GM18858 (cell line): ENCODE data around the gene RNF19B.
"Not testable (repeated sequence)": the region's sequence is repeated elsewhere in the genome, so short reads cannot be mapped to it uniquely, and the experiment has no call there.

Experiments used
- ATAC-seq: cut with Tn5 transposase; IDR thresholded peaks from one replicate; pipeline ENCODE4 v1.9.1; 2021; ENCODE audit not compliant: unreplicated experiment

RNF19B gene

DNA sequence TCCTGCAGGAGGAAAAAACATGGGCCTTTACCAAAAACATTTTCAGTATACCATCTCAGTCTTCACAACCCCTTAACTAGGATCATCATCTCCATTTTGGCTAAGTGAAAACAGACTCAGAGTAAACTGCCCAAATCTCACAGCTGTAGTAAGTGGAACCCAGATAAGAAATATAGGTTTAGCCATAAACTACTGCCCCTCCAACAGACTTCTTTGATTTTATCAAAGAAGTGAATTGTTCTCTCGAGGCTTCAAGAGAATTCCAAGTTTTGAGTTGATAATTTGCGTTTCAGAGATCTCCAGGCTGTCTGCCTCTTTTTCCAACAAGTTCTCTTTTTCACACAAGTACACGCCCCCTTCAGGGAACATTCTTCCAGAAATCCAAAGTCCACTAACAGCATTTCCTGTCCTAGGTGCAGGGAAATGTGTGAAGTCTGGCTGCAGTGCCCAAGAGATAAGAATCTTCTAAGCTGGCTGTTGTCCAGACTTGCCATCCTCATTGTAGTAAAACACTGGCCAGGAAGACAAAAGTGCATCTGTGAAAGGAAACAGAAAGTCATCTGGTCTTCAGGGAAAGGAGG lies 30.8 kb downstream of the RNF19B start:
- ATAC-seq, result no peak

DNA sequence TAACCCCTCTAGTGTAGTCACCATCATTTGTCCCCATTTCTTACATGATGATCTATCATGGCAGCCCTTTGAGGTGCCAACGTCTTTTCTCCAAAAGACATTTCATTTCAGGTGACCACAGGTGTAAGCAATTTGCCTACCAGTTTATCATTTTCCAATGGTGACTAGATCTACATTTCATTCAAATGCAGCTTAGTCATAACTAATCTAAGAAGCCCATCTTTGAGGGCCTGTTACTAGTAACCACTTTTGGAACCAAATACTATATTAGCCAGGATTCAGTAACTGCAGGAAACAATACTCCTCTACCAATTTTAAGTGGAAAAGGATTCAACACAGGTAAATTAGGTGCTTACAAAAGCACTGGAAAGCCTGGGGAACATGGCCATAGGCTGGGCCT lies 32.8 kb downstream of the RNF19B start:
- ATAC-seq, result no peak

DNA sequence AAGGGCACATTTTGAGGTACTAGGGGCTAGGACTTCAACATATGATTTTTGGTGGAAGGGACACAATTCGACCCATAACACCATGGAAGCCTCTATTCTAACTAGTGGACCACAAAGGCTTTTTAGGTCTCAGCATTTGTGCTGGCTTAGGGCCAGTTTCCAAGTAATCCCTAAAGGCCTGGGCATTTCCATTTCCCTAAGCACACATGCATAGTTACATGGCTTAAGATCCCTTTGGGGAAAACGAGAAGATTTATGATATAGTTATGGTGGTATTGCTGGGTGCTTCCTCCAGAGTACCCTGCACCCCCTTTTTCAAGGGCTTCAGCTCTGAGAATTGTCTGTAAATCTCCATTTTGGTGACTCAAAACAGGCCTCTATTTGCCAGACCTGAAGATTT lies 35.2 kb downstream of the RNF19B start:
- no peak for ATAC-seq

DNA sequence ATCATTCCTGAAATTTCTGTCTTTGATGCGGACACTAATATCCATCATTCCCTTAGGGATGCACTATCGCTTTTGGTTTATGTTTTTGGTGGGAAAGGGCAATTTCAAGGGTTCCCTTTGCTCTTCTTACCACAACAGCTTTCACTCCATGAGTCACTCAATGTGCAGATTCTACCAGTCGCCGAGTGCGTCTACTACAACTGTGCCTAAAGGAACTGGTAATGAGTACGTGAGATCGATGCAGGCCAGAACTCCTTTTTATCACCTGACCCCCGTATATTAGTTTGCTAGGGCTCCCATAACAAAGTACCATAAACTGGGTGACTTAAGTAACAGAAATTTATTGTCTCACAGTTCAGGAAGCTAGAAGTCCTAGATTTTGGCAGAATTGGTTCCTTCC lies 35.9 kb downstream of the RNF19B start:
- no peak for ATAC-seq

DNA sequence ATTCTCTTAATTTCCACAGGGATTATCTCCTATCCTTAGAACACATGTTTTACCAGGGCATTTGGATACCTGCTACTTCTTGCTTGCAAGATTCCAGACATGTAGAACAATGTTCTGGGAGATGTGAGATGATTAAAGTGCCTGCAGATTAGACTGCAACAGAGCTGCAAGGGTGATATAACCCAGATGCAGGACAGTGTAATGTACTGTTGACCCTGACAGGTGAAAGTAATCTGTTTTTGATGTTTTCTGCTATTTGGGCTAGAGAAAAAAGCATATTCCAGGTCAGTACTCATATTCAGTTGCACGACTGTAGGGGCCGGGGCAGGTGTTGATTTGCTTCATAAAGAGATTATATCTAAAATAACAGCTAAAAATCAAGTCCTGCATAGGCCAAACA lies 36.3 kb downstream of the RNF19B start:
- ATAC-seq, result no peak

DNA sequence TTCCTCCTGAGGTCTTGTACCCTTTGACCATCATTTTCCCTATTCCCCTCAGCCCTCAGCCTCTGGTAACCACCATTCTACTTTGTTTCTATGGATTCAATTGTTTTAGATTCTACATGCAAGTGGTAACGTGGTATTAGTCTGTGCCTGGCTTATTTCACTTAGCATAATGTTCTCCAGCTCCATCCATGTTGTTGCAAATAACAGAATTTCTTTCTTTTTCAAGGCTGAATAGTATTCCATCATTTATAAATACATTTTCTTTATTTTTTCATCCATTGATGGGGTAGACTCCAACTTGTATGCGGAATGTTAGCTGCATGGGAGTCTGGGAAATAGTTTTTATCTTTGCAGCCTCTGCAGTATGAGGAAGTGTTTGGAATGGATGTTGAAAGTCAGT lies 37.2 kb downstream of the RNF19B start:
- no peak for ATAC-seq

DNA sequence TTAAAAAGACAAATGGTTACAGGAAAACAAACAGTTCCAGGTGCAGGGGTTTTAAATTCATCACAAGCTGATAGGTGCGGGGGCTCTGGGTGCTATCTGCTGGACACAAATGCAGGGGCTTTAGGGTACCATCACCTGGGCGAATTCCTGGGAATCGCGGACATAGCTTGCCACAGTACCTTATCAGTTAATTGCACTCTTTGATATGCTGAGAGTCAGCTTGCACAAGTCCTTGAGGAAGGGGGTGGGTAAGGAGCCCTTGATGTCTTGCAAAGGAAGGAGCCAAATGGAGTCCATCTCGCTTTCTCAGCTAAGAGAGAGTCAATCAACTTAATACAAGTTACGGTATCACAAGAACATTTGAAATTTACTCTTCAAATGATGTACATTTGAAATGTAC lies 38.0 kb downstream of the RNF19B start:
- no peak for ATAC-seq

DNA sequence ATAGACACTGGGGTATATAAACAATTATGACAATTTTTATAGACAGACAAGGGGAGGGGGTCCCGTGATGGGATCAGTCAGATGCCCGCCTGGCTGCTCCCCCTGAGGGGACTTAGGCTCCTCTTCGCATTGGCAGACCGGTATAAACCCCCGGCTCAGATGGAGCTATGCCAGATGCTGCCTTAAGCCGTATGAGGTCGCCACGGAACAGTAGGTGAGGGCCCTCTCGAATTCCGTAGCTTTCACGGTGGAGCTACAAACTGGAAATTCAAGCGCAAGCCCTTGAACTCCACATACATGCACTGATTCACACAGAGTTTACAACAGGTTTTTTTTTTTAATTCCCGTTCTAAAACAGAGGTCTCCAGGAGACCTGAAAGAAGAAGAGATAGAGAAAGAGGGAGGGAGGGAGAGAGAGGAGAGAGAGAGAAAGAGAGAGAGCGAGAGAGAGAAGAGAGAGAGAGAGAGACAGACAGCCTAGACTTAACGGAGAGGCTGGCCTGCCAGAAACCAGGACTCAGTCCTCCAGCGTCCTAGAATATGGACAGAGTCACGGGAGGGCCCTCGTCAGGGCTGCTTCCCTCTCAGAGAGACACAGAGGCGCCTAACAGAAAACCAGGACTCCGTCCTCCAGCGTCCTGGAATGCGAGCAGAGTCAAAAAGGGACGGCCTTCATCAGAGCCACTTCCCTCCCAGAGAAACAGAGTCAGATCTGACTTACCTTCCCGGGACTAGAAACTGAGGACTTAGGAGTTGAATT lies 39.0 kb downstream of the RNF19B start:
- no peak for ATAC-seq

DNA sequence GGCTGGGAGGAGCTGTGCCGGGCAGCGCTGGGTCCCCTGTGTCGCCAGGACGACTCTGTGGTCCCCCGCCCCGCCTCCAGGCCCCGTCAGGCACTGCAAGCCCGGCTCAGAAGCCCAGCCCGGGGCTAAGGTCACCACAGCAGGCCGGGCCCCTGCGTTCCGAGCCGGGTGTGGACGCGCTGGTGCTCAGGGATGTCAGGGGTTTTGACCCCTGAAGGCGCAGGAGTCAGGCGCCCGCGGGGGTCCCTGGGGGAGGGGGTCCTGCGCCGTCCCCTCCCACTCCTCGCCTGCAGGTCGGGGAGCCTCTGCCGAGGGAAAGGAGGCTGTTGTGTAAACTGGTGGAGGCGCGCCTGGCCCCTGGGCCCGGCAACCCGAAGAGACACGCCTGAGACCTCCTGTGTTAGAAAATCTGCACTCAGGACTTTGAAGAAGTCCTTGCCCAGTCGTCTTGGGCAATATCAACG lies 39.7 kb downstream of the RNF19B start:
- no peak for ATAC-seq

DNA sequence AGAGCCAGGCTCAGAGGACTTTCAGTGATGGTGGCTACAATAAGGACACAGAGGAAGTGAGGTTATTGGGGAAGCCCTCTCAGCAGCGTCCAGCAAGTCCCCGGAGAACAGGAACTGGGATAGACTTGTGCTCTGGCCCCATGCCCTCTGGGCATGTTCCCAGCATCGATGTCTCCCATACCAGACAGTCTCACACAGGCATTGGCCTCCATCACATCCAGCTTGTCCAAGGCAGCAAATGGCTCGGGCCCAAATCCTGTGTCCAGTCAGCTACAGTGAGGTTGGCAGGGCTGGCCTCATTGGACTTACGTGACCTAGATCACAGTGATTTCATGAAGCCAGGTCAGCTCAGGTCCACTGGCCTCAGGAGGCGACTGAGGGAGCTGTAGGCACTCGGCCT lies 43.8 kb downstream of the RNF19B start:
- ATAC-seq, result no peak

DNA sequence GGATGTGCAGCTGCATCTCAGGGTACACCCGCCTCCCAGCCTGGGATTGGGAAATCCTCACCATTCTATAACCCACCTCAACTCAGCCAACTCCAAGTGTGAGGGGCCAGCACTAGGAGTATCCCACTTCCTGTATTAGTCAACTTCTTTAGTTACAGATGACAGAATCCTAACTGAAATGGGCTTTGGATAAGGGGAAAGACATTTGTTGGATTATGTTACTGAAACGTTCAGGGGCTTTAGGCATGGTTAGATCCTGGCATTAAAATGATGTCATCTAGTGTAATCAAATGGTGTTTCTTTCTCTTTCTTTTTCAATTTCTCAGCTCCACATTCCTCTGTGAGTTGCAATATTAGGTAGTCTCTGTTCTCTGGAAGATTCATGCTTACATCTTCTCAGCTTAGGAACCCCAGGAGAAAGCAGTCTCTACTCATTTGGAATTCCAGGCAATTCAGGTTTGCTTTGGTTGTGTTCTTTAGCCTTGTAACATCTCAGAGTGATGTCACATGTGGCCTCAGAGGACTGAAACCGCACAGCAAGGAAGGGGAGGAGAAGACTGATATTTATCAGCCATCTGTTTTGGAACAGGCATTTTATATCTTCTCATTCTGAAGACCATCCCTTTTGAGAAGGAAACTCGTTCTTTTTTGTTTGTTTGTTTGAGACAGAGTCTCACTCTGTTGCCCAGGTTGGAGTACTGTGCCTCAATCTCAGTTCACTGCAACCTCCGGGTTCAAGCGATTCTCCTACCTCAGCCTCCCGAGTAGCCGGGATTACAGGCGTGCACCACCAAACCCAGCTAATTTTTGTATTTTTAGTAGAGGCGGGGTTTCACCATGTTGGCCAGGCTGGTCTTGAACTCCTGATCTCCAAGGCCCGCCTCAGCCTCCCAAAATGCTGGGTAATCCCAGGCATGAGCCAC lies 44.5 kb downstream of the RNF19B start:
- ATAC-seq, result no peak

DNA sequence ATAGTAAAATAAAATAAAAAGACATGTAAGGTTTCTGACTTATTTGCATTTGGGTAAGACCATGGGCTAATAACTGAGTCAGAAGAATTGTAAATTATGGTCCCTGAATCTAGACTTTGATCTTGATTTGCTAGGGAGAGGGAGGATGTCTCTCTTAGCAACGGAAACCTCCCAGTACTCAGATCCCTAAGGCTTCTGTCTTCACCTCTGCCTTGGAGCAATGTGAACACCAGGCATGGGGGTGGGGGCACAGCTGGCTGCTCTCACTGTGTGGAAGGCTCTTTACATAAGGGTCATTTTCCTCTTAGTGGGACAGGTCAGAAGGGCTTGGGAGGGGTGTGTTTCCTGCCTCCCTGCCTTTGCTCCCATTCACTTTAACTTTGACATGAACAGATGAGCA lies 46.4 kb downstream of the RNF19B start:
- ATAC-seq, result no peak

DNA sequence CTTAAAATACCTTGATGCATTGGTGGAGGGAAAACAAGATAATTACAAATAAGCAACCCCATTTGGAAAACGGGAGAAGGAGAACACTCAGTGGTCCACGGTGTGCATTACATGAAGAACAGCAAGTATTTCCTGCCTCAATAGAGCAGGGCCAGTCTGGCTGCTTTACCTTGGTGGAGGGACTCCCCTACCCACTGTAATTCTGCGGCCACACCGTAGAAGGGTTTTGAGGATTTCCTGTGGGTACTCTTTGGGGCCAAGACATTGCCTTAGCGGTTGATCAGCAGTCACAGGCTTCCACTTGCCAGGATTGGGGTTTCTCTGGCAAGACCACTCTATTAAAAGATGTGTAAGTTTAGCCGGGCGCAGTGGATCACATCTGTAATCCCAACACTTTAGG lies 47.1 kb downstream of the RNF19B start:
- no peak for ATAC-seq

DNA sequence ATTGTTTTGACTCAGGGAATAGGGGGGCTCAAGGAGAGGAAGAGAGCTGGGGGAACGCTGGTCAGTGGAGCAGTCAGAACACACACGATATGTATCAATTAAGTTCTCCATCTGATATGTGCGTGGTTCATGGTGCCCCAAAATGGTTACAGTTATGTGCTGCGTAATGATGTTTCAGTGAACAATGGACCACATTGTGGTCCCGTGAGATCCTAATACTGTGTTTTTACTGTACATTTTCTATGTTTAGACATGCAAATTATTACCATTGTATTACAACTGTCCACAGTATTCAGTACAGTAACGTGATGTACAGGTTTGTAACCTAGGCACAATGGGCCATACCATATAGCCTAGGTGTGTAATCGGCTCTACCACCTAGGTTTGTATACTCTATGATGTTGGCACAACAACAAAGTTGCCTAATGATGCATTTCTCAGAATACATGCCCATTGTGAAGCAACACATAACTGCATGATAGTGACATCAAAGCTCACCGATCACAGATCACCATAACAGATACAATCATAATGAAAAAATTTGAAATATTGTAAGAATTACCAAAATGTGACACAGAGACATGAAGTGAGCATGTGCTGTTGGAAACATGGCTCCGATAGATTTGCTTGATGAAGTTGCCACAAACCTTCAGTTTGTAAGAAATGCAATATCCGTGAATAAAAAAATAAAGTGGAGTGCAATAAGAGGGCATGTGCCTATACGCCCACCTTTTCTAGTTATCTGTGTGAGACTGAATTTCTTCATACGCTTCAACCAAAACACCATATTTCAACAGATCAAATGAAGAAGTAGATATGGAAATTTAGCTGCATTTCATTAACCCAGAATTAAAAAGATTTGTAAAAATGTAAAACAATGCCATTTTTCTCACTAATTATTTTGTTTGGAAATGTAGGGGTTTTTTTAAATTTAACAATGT lies 48.6 kb downstream of the RNF19B start:
- no peak for ATAC-seq

DNA sequence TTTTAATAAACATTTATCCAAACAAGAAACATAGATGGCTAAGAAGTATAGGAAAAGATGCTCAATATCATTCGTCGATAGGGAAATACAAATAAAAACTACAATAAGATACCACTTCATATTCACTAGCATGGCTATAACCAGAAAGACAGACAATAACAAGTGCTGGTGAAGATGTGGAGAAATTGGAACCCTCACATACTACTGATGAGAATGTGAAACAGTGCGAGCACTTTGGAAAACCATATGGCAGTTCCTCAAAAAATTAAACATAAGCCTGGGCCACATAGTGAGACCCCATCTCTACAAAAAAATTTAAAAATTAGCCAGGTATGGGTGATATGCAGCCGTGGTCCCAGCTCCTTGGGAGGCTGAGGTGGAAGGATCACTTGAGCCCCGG lies 54.3 kb downstream of the RNF19B start:
- ATAC-seq, result no peak

DNA sequence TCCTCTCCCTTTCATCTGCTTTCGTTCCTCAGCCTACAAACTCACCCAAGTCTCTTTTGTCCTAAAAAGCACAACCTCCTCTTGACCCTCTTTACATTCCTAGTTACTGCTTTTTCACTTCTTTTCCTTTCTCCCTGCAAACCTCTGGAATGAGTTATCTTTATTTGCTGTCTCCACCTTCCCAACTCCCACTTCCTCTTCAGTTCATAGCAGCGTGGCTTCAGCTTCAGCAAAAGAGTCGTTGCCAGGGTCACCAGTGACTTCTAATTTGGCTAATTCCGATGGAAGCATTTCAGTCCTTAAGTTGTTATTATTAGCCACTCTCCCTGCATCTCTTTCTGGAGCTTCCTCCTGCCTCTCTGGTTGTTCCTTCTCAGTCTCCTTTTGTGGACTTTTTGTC lies 57.2 kb downstream of the RNF19B start:
- no peak for ATAC-seq

DNA sequence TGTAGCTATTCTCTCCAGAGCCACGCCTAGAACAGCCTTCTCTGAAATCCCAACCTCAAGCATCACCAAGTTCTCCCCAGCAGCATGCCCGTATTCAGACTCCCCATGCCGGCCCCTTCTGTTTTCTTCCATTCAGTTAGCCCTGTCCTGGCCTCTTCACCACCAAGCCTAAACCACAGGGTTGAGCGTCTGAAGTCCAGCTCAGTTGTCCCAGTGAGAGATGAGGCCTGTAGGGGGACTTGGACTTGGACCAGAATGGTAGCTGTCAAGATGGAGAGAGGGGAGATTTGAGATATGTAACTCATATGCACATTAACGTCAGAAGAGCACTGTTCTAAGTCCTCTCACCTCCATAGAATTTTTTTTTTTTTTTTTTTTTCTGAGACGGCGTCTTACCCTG lies 58.0 kb downstream of the RNF19B start:
- ATAC-seq, result no peak

DNA sequence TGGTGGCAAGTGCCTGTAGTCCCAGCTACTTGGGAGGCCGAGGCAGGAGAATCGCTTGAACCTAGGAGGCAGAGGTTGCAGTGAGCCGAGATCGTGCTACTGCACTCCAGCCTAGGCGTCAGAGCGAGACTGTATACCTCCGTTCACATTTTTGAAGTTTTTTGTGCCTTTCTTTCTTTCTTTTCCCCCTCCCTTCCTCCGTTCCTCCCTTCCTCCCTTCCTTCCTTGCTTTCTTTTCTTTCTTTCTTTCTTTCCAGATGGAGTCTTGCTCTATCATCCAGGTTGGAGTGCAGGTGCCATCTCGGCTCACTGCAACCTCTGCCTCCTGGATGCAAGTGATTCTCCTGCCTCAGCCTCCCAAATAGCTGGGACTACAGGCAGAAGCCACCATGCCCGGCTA lies 59.0 kb downstream of the RNF19B start:
- not testable (repeated sequence) for ATAC-seq

DNA sequence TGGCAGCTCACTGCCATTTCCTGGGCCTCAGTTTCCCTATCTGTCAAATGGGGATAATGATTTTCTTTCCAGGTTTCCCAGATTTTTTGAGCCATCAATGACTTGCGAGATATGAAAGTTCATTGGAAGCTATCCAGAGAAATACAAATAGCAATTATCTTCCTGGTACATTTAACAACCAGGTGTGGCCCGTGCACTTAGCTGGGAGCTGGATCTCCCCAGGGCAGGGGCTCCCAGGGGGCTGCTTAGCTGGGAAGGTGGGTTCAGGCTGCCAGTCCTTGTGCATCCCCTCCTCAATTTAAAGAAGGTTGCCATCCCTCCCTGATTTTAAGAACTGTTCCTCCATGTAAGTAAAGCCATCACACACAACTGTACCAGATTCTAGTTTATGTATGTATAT lies 59.8 kb downstream of the RNF19B start:
- no peak for ATAC-seq

DNA sequence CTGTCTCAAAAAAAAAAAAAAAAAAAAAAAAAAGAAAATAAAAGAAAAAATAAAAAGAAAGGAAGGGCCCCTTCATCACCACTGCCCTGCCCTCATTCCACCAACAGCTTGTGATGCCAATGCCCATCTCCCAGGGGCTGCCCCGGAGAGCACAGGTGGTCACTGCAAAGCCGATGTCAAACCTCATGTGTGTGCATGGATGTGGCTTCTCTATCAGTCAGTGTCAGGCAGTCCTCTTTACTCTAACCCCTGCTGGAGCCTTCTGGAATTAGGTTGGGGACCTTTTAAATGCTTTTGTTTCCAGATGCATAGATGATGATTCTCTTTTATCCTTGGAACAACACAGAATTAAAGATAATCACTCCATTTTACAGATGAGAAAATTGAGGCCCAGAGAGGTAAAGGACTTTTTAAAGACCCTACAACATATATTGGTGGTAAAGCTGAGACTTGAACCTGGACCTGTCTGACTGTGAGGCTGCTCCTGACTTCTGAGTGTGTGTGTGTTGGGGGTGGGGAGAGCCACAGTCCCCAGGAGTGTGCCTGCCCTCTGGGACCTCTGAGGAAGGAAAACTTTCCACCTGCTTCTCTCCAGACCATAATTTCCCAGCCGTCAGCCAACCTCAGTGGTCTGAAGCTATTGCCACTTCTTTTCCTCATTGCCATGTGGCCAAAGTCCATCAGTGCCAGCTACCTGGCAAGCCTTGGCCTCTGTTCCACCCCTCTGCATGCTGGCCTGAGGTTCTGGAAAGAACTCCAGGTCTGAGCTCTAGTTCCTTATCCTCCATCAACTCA lies 60.4 kb downstream of the RNF19B start:
- no peak for ATAC-seq
